ENCODE results near the gene ALPK3.

DNA sequence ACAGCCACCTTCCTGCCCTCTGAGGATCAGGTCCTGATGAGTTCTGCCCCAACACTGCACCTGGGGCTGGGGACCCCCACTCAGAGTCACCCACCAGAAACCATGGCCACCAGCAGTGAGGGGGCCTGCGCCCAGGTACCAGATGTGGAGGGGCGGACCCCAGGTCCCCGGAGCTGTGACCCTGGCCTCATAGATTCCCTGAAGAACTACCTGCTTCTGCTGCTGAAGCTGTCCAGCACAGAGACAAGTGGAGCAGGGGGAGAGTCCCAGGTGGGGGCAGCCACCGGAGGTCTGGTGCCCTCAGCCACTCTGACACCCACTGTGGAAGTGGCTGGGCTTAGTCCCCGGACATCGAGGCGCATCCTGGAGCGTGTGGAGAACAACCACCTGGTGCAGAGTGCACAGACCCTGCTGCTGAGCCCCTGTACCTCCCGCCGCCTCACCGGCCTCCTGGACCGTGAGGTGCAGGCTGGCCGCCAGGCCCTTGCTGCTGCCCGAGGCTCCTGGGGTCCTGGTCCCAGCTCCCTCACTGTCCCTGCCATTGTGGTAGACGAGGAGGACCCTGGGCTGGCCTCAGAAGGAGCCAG, 40.4 kb downstream of the ALPK3 start:
- no peak for TF ChIP-seq CTCF (optimal IDR thresholded peaks at IDR 0.05 in 1 of 3, IDR thresholded peaks at IDR 0.05 in 1 of 3, conservative IDR thresholded peaks at IDR 0.05 in 1 of 3; ENCODE audit: extremely low read depth in 1 of 3, insufficient read depth in 2 of 3, low read length in 3 of 3)
- TF ChIP-seq EZH2 (IDR thresholded peaks at IDR 0.05; ENCODE audit: low read length): no peak
